Measurements from ENCODE around the gene SSTR4.

Gene SSTR4

GRCh38 chr20:23018941-23019340, 16.2 kb upstream of the SSTR4 start:
- no peak for DNase-seq

GRCh38 chr20:23019403-23019802, 15.7 kb upstream of the SSTR4 start:
- no peak for DNase-seq

- DNase-seq = no peak
Observed at GRCh38 chr20:23020230-23021018, 14.7 kb upstream of the SSTR4 start.

GRCh38 chr20:23021541-23021940, 13.6 kb upstream of the SSTR4 start:
- DNase-seq = peak; percentile 33

- no peak for DNase-seq
Observed at GRCh38 chr20:23021951-23022350, 13.2 kb upstream of the SSTR4 start.

- DNase-seq = no peak
Observed at GRCh38 chr20:23022849-23023248, 12.3 kb upstream of the SSTR4 start.

GRCh38 chr20:23023621-23024177, 11.4 kb upstream of the SSTR4 start:
- no peak for DNase-seq

- no peak for DNase-seq
Observed at GRCh38 chr20:23024701-23025100, 10.4 kb upstream of the SSTR4 start.

- peak; percentile 91 for DNase-seq
Observed at GRCh38 chr20:23025503-23025902, 9.6 kb upstream of the SSTR4 start.

GRCh38 chr20:23027721-23028120, 7.4 kb upstream of the SSTR4 start:
- DNase-seq = peak; percentile 66

- DNase-seq = no peak
Observed at GRCh38 chr20:23028392-23028791, 6.7 kb upstream of the SSTR4 start.

- DNase-seq = no peak
Observed at GRCh38 chr20:23029324-23029723, 5.8 kb upstream of the SSTR4 start.

GRCh38 chr20:23031346-23031745, 3.8 kb upstream of the SSTR4 start:
- DNase-seq = no peak

- DNase-seq = no peak
Observed at GRCh38 chr20:23032056-23032749, 2.9 kb upstream of the SSTR4 start.

- no peak for DNase-seq
Observed at GRCh38 chr20:23032750-23033078, 2.4 kb upstream of the SSTR4 start.

GRCh38 chr20:23033918-23034317, 1.2 kb upstream of the SSTR4 start:
- DNase-seq = no peak

GRCh38 chr20:23035731-23036130, 619 bp downstream of the SSTR4 start:
- DNase-seq = no peak

- no peak for DNase-seq
Observed at GRCh38 chr20:23036371-23036770, 1.3 kb downstream of the SSTR4 start.

- DNase-seq = no peak
Observed at GRCh38 chr20:23037017-23037481, 1.9 kb downstream of the SSTR4 start.

GRCh38 chr20:23039136-23039875, 4.2 kb downstream of the SSTR4 start:
- DNase-seq = no peak

GRCh38 chr20:23039885-23040508, 4.9 kb downstream of the SSTR4 start:
- no peak for DNase-seq

- no peak for DNase-seq
Observed at GRCh38 chr20:23042270-23042669, 7.2 kb downstream of the SSTR4 start.

- no peak for DNase-seq
Observed at GRCh38 chr20:23043376-23043775, 8.3 kb downstream of the SSTR4 start.

All from GF-D8 (cell line).